SK-N-SH treated with all-trans-retinoic acid at 6 μM for 48 hours (cell line): ENCODE data around the gene PTPN18.

ENCODE experiments used
- ATAC-seq: fragments of 200-7000 bp; cut with Tn5 transposase; 3 replicates; pipeline ENCODE4 v1.9.1; 2020; ENCODE audit warnings: mild to moderate bottlenecking, moderate library complexity
- ARNTL ChIP-seq: fragments of 450-650 bp; formaldehyde crosslinking; IDR thresholded peaks from 2 replicates; pipeline ENCODE4 v1.5.0; 2020; ENCODE audit warnings: low read depth, mild to moderate bottlenecking, moderate library complexity, borderline replicate concordance
- BACH2 ChIP-seq: fragments of 250-450 bp; sonication (Bioruptor Pico); IDR thresholded peaks from 2 replicates; pipeline ENCODE4 v1.9.0; 2021; ENCODE audit warnings: mild to moderate bottlenecking, borderline replicate concordance
- CSDC2 ChIP-seq: fragments of 250-450 bp; sonication (Bioruptor Pico); IDR thresholded peaks from 2 replicates; pipeline ENCODE4 v1.5.0; 2020; ENCODE audit warnings: mild to moderate bottlenecking, moderate library complexity
- CSRNP3 ChIP-seq: fragments of 250-450 bp; sonication (Bioruptor Pico); IDR thresholded peaks from 2 replicates; pipeline ENCODE4 v1.5.1; 2021; ENCODE audit warnings: mild to moderate bottlenecking, moderate library complexity
- ESRRG ChIP-seq: fragments of 250-450 bp; sonication (Bioruptor Pico); IDR thresholded peaks from 2 replicates; pipeline ENCODE4 v1.6.1; 2021; ENCODE audit warnings: mild to moderate bottlenecking
- GLIS3 ChIP-seq: fragments of 250-450 bp; sonication (Bioruptor Pico); IDR thresholded peaks from 2 replicates; pipeline ENCODE4 v1.5.0; 2020; ENCODE audit warnings: mild to moderate bottlenecking, moderate library complexity
- ISL1 ChIP-seq: fragments of 250-450 bp; sonication (Bioruptor Pico); IDR thresholded peaks from 2 replicates; pipeline ENCODE4 v2.1.2; 2022; ENCODE audit warnings: mild to moderate bottlenecking, moderate library complexity
- OSR1 ChIP-seq: fragments of 250-450 bp; sonication (Bioruptor Pico); IDR thresholded peaks from 2 replicates; pipeline ENCODE4 v1.8.0; 2022; ENCODE audit warnings: moderate library complexity, mild to moderate bottlenecking, inconsistent platforms
- PATZ1 ChIP-seq: fragments of 250-450 bp; sonication (Bioruptor Pico); IDR thresholded peaks from 2 replicates; pipeline ENCODE4 v1.8.0; 2020; ENCODE audit warnings: mild to moderate bottlenecking, moderate library complexity, borderline replicate concordance
- SNAI2 ChIP-seq: fragments of 250-450 bp; sonication (Bioruptor Pico); IDR thresholded peaks from 2 replicates; pipeline ENCODE4 v1.5.0; 2020; ENCODE audit warnings: mild to moderate bottlenecking, moderate library complexity
- TCF4 ChIP-seq: fragments of 250-450 bp; sonication (Bioruptor Pico); IDR thresholded peaks from 2 replicates; pipeline ENCODE4 v1.8.0; 2021; ENCODE audit warnings: mild to moderate bottlenecking, moderate library complexity, borderline replicate concordance
- TOX ChIP-seq: fragments of 250-450 bp; sonication (Bioruptor Pico); IDR thresholded peaks from 2 replicates; pipeline ENCODE4 v1.8.0; 2021; ENCODE audit warnings: mild to moderate bottlenecking, moderate library complexity, borderline replicate concordance
- ZC3H10 ChIP-seq: fragments of 250-450 bp; sonication (Bioruptor Pico); IDR thresholded peaks from 2 replicates; pipeline ENCODE4 v1.5.1; 2021; ENCODE audit warnings: mild to moderate bottlenecking, moderate library complexity
- ZFP3 ChIP-seq: fragments of 250-450 bp; sonication (Bioruptor Pico); IDR thresholded peaks from 2 replicates; pipeline ENCODE4 v1.5.0; 2020; ENCODE audit warnings: mild to moderate bottlenecking, moderate library complexity
- ZFP30 ChIP-seq: fragments of 450-650 bp; formaldehyde crosslinking; IDR thresholded peaks from 2 replicates; pipeline ENCODE4 v1.5.0; 2022; ENCODE audit warnings: mild to moderate bottlenecking, moderate library complexity
- ZNF565 ChIP-seq: fragments of 450-650 bp; formaldehyde crosslinking; conservative IDR thresholded peaks from 2 replicates; pipeline ENCODE4 v1.5.0; 2020; ENCODE audit warnings: low read depth, mild to moderate bottlenecking, moderate library complexity
- ZNF8 ChIP-seq: fragments of 450-650 bp; formaldehyde crosslinking; IDR thresholded peaks from 2 replicates; pipeline ENCODE4 v1.5.0; 2020; ENCODE audit warnings: mild to moderate bottlenecking, moderate library complexity
- TF ChIP-seq, protein P1 (sequence below): fragments of 250-450 bp; sonication (Bioruptor Pico); IDR thresholded peaks from 2 replicates; pipeline ENCODE4 v1.8.0; 2021; ENCODE audit warnings: low read depth, mild to moderate bottlenecking, moderate library complexity, borderline replicate concordance
- TF ChIP-seq, protein P2 (sequence below): fragments of 250-450 bp; sonication (Bioruptor Pico); IDR thresholded peaks from 2 replicates; pipeline ENCODE4 v1.5.0; 2020; ENCODE audit warnings: mild to moderate bottlenecking, moderate library complexity
- TF ChIP-seq, protein P3 (sequence below): fragments of 250-450 bp; sonication (Bioruptor Pico); IDR thresholded peaks from 2 replicates; pipeline ENCODE4 v1.5.1; 2020; ENCODE audit warnings: low read depth, mild to moderate bottlenecking, moderate library complexity

Gene PTPN18

GRCh38 chr2:130352237-130352636 is 3.6 kb upstream of the PTPN18 start:
- TF ChIP-seq ZFP3 (CRISPR knock-in tag) (no peak), PATZ1 (no peak), ZNF8 (CRISPR knock-in tag) (no peak), TOX (CRISPR knock-in tag) (no peak), ZC3H10 (CRISPR knock-in tag) (no peak), CSRNP3 (CRISPR knock-in tag) (no peak), ZFP30 (no peak), ARNTL (CRISPR knock-in tag) (no peak), CSDC2 (CRISPR knock-in tag) (no peak), SNAI2 (CRISPR knock-in tag) (no peak)
- ATAC-seq = no peak

- TF ChIP-seq OSR1 (CRISPR knock-in tag) = no peak
- no peak for TF ChIP-seq CSRNP3 (CRISPR knock-in tag)
- TF ChIP-seq TOX (CRISPR knock-in tag) = no peak
- no peak for TF ChIP-seq GLIS3 (CRISPR knock-in tag)
- TF ChIP-seq ZFP30 = no peak
- TF ChIP-seq ZC3H10 (CRISPR knock-in tag) = no peak
- no peak for TF ChIP-seq ZNF8 (CRISPR knock-in tag)
- no peak for ATAC-seq
Measured at GRCh38 chr2:130353291-130354138, 2.3 kb upstream of the PTPN18 start.

DNA sequence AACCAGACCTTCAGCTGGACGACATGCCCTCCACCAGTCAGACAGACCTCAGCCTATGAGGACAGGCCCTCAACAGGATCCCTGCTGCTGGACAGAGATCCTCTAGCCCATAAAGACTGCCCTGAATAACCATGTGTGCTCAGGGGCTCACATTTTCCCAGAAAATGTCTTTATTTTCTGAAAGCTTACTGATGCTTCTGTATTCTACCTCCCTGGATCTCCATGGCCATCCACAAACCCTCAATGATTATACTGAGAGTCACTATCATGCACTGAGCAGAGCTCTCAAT is 1.8 kb upstream of the PTPN18 start:
- TF ChIP-seq ZNF565 = no peak
- no peak for TF ChIP-seq CSDC2 (CRISPR knock-in tag)
- no peak for TF ChIP-seq OSR1 (CRISPR knock-in tag)
- no peak for TF ChIP-seq GLIS3 (CRISPR knock-in tag)
- no peak for TF ChIP-seq ISL1 (CRISPR knock-in tag)
- TF ChIP-seq TOX (CRISPR knock-in tag) = no peak
- TF ChIP-seq, all 23 proteins: peak for 0
- no peak for ATAC-seq

- peak; percentile 4; the same call in 2 of the 3 replicates for ATAC-seq
- no peak for TF ChIP-seq TCF4 (CRISPR knock-in tag)
- no peak for TF ChIP-seq CSDC2 (CRISPR knock-in tag)
- TF ChIP-seq ESRRG (CRISPR knock-in tag) = no peak
- no peak for TF ChIP-seq PATZ1
- TF ChIP-seq BACH2 = no peak
- TF ChIP-seq, protein P1, sequence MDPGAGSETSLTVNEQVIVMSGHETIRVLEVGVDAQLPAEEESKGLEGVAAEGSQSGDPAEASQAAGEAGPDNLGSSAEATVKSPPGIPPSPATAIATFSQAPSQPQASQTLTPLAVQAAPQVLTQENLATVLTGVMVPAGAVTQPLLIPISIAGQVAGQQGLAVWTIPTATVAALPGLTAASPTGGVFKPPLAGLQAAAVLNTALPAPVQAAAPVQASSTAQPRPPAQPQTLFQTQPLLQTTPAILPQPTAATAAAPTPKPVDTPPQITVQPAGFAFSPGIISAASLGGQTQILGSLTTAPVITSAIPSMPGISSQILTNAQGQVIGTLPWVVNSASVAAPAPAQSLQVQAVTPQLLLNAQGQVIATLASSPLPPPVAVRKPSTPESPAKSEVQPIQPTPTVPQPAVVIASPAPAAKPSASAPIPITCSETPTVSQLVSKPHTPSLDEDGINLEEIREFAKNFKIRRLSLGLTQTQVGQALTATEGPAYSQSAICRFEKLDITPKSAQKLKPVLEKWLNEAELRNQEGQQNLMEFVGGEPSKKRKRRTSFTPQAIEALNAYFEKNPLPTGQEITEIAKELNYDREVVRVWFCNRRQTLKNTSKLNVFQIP (CRISPR knock-in tag) = no peak
- TF ChIP-seq, protein P2, sequence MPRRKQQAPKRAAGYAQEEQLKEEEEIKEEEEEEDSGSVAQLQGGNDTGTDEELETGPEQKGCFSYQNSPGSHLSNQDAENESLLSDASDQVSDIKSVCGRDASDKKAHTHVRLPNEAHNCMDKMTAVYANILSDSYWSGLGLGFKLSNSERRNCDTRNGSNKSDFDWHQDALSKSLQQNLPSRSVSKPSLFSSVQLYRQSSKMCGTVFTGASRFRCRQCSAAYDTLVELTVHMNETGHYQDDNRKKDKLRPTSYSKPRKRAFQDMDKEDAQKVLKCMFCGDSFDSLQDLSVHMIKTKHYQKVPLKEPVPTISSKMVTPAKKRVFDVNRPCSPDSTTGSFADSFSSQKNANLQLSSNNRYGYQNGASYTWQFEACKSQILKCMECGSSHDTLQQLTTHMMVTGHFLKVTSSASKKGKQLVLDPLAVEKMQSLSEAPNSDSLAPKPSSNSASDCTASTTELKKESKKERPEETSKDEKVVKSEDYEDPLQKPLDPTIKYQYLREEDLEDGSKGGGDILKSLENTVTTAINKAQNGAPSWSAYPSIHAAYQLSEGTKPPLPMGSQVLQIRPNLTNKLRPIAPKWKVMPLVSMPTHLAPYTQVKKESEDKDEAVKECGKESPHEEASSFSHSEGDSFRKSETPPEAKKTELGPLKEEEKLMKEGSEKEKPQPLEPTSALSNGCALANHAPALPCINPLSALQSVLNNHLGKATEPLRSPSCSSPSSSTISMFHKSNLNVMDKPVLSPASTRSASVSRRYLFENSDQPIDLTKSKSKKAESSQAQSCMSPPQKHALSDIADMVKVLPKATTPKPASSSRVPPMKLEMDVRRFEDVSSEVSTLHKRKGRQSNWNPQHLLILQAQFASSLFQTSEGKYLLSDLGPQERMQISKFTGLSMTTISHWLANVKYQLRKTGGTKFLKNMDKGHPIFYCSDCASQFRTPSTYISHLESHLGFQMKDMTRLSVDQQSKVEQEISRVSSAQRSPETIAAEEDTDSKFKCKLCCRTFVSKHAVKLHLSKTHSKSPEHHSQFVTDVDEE (CRISPR knock-in tag) = no peak
- TF ChIP-seq CSRNP3 (CRISPR knock-in tag) = no peak
- TF ChIP-seq ZNF8 (CRISPR knock-in tag) = no peak
- no peak for TF ChIP-seq ARNTL (CRISPR knock-in tag)
- no peak for TF ChIP-seq ISL1 (CRISPR knock-in tag)
- no peak for TF ChIP-seq OSR1 (CRISPR knock-in tag)
- TF ChIP-seq, protein P3, sequence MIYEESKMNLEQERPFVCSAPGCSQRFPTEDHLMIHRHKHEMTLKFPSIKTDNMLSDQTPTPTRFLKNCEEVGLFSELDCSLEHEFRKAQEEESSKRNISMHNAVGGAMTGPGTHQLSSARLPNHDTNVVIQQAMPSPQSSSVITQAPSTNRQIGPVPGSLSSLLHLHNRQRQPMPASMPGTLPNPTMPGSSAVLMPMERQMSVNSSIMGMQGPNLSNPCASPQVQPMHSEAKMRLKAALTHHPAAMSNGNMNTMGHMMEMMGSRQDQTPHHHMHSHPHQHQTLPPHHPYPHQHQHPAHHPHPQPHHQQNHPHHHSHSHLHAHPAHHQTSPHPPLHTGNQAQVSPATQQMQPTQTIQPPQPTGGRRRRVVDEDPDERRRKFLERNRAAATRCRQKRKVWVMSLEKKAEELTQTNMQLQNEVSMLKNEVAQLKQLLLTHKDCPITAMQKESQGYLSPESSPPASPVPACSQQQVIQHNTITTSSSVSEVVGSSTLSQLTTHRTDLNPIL = no peak
Measured at GRCh38 chr2:130355172-130355577, 681 bp upstream of the PTPN18 start.
